Stomach (tissue), 4 donors: ENCODE results near the gene ASCC3.

ENCODE experiments used
- CTCF ChIP-seq, 7 experiments: fragments of 450-650 bp in 4 of 7; fragments of 200-600 bp in 3 of 7; sonication (generic) in 3 of 7; IDR thresholded peaks; one replicate each; pipeline ENCODE4 v1.5.1; 2016 to 2019; ENCODE audit warnings: antibody characterized with exemption in 7 of 7, control low read depth in 2 of 7, mild to moderate bottlenecking in 1 of 7
- POLR2A ChIP-seq, 4 donors: fragments of 450-650 bp; IDR thresholded peaks; one replicate each; pipeline ENCODE4 v1.6.1; 2016; ENCODE audit warnings: antibody characterized with exemption in 4 of 4, control low read depth in 2 of 4, mild to moderate bottlenecking in 1 of 4, moderate library complexity in 1 of 4

GRCh38 chr6:100614386-100614785, 266.7 kb downstream of the ASCC3 start:
- no peak for TF ChIP-seq CTCF (IDR thresholded peaks at IDR 0.05)
- no peak for TF ChIP-seq POLR2A (IDR thresholded peaks at IDR 0.05)
